ENCODE measurements around the gene FCGR1A. TPM values are rescaled to one million over a fixed set of nuclear protein-coding genes. Genes with fewer than 3 reads are reported as not detected.
"Not testable (repeated sequence)": the region's sequence is repeated elsewhere in the genome, so short reads cannot be mapped to it uniquely, and the experiment has no call there.

FCGR1A gene
- total RNA-seq, 2 experiments from 2014 or later, result not detected

DNA sequence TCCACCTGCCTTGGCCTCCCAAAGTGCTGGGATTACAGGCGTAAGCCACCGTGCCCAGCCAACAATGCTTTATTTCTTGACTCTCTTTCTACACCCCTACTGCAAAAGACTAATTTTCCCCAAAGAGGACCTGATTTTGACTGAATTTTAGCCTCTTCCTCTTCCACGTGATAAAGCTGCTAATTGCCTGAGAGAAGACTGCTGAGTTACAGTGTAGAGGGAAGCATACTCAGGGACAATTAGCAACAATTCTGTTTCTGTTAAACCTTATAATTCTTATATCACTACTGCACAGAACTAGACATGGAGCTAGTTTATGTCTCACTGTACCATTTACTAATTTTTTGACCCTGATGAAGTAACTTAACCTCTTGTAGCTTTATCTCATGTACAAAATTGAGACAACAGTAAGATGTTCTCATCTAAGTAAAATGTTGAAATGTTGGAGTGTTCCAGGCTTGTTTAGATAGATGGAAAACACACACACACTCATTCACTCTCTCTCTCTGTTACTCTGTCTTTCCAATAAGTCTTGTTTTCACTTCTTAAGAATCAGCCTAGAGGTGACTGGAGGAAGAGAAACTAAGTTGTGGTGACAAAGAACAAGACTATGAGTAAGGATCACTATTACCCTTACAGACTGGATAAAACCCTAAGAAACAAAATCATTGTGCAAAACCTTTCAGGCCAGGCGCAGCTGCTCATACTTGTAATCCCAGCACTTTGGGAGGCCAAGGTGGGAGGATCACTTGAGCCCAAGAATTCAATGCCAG, 10.7 kb upstream of the FCGR1A start:
- H3K79me2 ChIP-seq (ENCODE audit: insufficient read depth, low read depth, low read length); intact Hi-C loops (cut with micrococcal nuclease; ENCODE audit: unreplicated experiment); H2AFZ ChIP-seq (ENCODE audit: low read length); H3K27ac ChIP-seq (ENCODE audit: low read depth, low read length, poor library complexity, severe bottlenecking); H3K4me3 ChIP-seq (ENCODE audit: low read depth, low read length, poor library complexity, severe bottlenecking); POLR2A ChIA-PET; BruUV-seq (replicated peaks); H4K20me1 ChIP-seq (ENCODE audit: insufficient read depth, low read length); H3K9me2 ChIP-seq (ENCODE audit: insufficient read depth, low read length); H3K4me2 ChIP-seq (ENCODE audit: low read length); H3K4me1 ChIP-seq (ENCODE audit: insufficient read depth, low read length, poor library complexity, severe bottlenecking); H3K9me3 ChIP-seq (ENCODE audit: low read length); DNase-seq (ENCODE audit: low spot score); H3K36me3 ChIP-seq (ENCODE audit: insufficient read depth, low read length); CTCF ChIA-PET (ENCODE audit: unreplicated experiment): not testable (repeated sequence)

DNA sequence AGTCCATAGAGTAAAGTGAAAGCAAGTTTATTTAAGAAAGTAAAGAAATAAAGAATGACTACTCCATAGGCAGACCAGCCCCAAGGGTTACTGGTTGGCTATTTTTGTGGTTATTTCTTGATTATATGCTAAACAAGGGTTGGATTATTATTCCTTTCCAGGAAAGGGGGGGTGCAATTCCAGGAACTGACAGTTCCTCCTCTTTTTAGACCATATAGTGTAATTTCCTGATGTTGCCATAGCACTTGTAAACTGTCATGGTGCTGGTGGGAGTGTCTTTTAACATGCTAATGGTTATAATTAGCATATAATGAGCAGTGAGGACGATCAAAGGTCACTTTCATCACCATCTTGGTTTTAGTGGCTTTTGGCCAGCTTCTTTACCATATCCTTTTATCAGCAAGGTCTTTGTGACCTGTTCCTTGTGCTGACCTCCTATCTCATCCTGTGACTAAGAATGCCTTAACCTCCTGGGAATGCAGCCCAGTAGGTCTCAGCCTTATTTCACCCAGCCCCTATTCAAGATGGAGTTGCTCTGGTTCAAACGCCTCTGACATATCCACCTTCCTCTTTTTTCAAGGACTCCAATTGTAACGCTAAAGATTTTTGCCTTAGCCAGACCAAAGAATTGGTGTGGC, 6.9 kb upstream of the FCGR1A start:
- CTCF ChIA-PET (ENCODE audit: unreplicated experiment); H3K9me3 ChIP-seq (ENCODE audit: low read length); H4K20me1 ChIP-seq (ENCODE audit: insufficient read depth, low read length); H3K4me3 ChIP-seq (ENCODE audit: low read depth, low read length, poor library complexity, severe bottlenecking); H3K4me1 ChIP-seq (ENCODE audit: insufficient read depth, low read length, poor library complexity, severe bottlenecking); H3K27ac ChIP-seq (ENCODE audit: low read depth, low read length, poor library complexity, severe bottlenecking); H3K79me2 ChIP-seq (ENCODE audit: insufficient read depth, low read depth, low read length); H2AFZ ChIP-seq (ENCODE audit: low read length); H3K4me2 ChIP-seq (ENCODE audit: low read length); POLR2A ChIA-PET; BruUV-seq (replicated peaks); intact Hi-C loops (cut with micrococcal nuclease; ENCODE audit: unreplicated experiment); H3K36me3 ChIP-seq (ENCODE audit: insufficient read depth, low read length); DNase-seq (ENCODE audit: low spot score); H3K9me2 ChIP-seq (ENCODE audit: insufficient read depth, low read length): not testable (repeated sequence)

GRCh38 chr1:149777084-149777483, 5.4 kb upstream of the FCGR1A start:
- H3K27ac ChIP-seq (ENCODE audit: low read depth, low read length, poor library complexity, severe bottlenecking); H3K4me3 ChIP-seq (ENCODE audit: low read depth, low read length, poor library complexity, severe bottlenecking); DNase-seq (ENCODE audit: low spot score); BruUV-seq (replicated peaks); intact Hi-C loops (cut with micrococcal nuclease; ENCODE audit: unreplicated experiment); H3K4me2 ChIP-seq (ENCODE audit: low read length); H2AFZ ChIP-seq (ENCODE audit: low read length); POLR2A ChIA-PET; H3K9me3 ChIP-seq (ENCODE audit: low read length); H3K4me1 ChIP-seq (ENCODE audit: insufficient read depth, low read length, poor library complexity, severe bottlenecking); H3K9me2 ChIP-seq (ENCODE audit: insufficient read depth, low read length); CTCF ChIA-PET (ENCODE audit: unreplicated experiment); H3K36me3 ChIP-seq (ENCODE audit: insufficient read depth, low read length); H4K20me1 ChIP-seq (ENCODE audit: insufficient read depth, low read length); H3K79me2 ChIP-seq (ENCODE audit: insufficient read depth, low read depth, low read length): not testable (repeated sequence)

DNA sequence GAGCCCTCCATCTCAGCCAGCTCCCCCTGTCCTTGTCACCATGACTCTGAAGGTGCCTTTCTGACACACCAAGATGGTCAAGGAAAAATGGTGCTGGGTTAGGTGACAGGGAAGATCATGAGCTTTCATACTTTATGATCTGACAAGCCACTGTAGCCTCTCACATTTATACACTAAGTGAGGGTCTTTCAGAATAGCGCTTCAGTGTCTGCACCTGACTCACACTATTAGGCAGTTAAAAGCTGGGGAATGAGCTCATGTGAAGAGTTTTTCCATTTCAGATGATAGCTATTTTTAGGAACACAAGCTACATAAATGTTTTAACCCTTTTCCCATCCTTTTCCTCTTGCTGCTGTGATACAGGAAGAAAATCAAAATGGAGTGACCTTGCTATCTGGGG, 4.2 kb upstream of the FCGR1A start:
- POLR2A ChIA-PET, result not testable (repeated sequence)

GRCh38 chr1:149781413-149781984, 995 bp upstream of the FCGR1A start:
- H3K9me3 ChIP-seq (ENCODE audit: low read length); DNase-seq (ENCODE audit: low spot score); H3K4me1 ChIP-seq (ENCODE audit: insufficient read depth, low read length, poor library complexity, severe bottlenecking); intact Hi-C loops (cut with micrococcal nuclease; ENCODE audit: unreplicated experiment); H3K9me2 ChIP-seq (ENCODE audit: insufficient read depth, low read length); BruUV-seq (replicated peaks); H3K4me3 ChIP-seq (ENCODE audit: low read depth, low read length, poor library complexity, severe bottlenecking); H4K20me1 ChIP-seq (ENCODE audit: insufficient read depth, low read length); H3K27ac ChIP-seq (ENCODE audit: low read depth, low read length, poor library complexity, severe bottlenecking); H3K36me3 ChIP-seq (ENCODE audit: insufficient read depth, low read length); H3K4me2 ChIP-seq (ENCODE audit: low read length); H3K79me2 ChIP-seq (ENCODE audit: insufficient read depth, low read depth, low read length); H2AFZ ChIP-seq (ENCODE audit: low read length); CTCF ChIA-PET (ENCODE audit: unreplicated experiment): not testable (repeated sequence)
- POLR2A ChIA-PET, result interaction anchor here (0.6 kb wide), 1 partner anchor 36 kb away, joined by 7 read pairs; no protein-coding TSS in a partner anchor

More for the DNA sequence above, 4.2 kb upstream of the FCGR1A start:
- H3K4me2 ChIP-seq (ENCODE audit: low read length); BruUV-seq (replicated peaks); H3K79me2 ChIP-seq (ENCODE audit: insufficient read depth, low read depth, low read length); H4K20me1 ChIP-seq (ENCODE audit: insufficient read depth, low read length); H3K9me2 ChIP-seq (ENCODE audit: insufficient read depth, low read length); H2AFZ ChIP-seq (ENCODE audit: low read length); DNase-seq (ENCODE audit: low spot score); H3K4me1 ChIP-seq (ENCODE audit: insufficient read depth, low read length, poor library complexity, severe bottlenecking); H3K9me3 ChIP-seq (ENCODE audit: low read length); H3K27ac ChIP-seq (ENCODE audit: low read depth, low read length, poor library complexity, severe bottlenecking); intact Hi-C loops (cut with micrococcal nuclease; ENCODE audit: unreplicated experiment); CTCF ChIA-PET (ENCODE audit: unreplicated experiment); H3K4me3 ChIP-seq (ENCODE audit: low read depth, low read length, poor library complexity, severe bottlenecking); H3K36me3 ChIP-seq (ENCODE audit: insufficient read depth, low read length): not testable (repeated sequence)

DNA sequence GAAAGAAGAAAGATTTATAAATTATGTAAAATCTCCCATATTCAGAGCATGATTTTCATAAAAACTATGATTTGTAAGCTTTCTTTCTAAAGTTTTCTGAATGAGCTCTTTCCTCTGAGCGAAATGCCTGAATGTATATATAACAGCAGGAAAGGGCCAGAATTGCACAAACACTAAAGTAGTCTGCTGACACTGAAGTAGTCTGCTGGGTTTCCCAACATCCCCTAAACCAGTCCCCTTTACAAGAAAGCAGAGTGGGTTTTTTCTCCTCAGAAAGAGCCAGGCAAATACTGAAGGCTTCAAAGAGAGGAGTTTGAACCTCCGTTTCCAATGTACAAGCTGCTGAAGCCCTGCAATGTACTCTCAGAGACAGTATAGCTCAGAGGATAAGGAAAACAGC, 795 bp downstream of the FCGR1A start:
- H3K27ac ChIP-seq (ENCODE audit: low read depth, low read length, poor library complexity, severe bottlenecking); H3K4me2 ChIP-seq (ENCODE audit: low read length); BruUV-seq (replicated peaks); H3K79me2 ChIP-seq (ENCODE audit: insufficient read depth, low read depth, low read length); DNase-seq (ENCODE audit: low spot score); H3K4me3 ChIP-seq (ENCODE audit: low read depth, low read length, poor library complexity, severe bottlenecking); H3K36me3 ChIP-seq (ENCODE audit: insufficient read depth, low read length); CTCF ChIA-PET (ENCODE audit: unreplicated experiment); POLR2A ChIA-PET; H4K20me1 ChIP-seq (ENCODE audit: insufficient read depth, low read length); H3K4me1 ChIP-seq (ENCODE audit: insufficient read depth, low read length, poor library complexity, severe bottlenecking); H3K9me3 ChIP-seq (ENCODE audit: low read length); H2AFZ ChIP-seq (ENCODE audit: low read length); H3K9me2 ChIP-seq (ENCODE audit: insufficient read depth, low read length); intact Hi-C loops (cut with micrococcal nuclease; ENCODE audit: unreplicated experiment): not testable (repeated sequence)
